ENCODE results near the gene CHMP5.

The CHMP5 gene

DNA sequence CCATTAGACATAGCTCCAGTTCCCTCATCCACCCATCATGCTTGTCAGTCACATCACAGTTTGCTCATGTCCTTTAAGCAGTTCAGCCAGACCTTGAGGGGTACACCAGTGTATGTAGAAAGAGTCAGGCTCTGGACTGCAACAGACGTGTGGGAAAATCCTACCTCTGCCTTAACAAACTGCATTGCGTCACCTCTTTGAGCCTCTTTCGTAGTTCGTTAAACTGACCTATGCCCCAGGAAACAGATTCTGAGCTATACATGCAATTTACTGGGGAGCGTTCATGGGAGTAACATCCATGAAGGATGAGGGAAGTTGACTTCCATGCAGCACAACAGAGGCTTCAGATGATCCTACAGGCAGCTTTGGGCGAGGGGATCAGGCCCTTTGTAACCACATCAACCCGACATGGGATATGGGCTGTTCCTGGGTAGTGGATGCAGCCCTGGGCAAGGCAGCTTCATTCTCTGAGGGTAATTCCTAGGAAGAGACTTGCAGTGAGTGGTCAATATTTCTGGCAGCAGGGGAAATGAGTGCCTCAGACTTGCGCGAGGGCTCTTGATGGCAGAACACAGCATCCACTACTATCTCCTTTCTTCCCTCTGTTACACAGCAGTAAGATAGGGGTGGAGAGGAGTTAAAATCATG is 20.6 kb upstream of the CHMP5 start:
- no peak for DNase-seq

DNA sequence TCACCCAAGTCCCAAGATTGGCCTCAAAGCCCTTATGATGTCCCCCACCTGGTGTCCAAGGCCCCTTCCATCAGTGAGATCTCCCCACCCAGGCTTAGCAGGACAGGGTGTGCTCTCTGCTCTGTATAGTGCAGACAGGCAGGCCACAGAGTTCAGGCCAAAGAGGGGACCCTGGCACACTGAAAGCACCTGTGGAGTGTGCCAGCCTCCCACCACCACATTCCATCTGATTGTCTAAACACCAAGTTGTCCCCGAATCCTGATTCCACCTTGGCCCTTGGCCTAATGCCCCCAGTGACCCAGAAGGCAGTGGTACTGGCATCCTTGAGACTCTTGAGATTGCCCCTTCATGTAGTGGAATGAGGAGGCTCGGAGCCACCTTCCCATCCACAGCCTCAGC is 19.5 kb upstream of the CHMP5 start:
- no peak for DNase-seq

- DNase-seq: no peak
These were observed 18.5 kb upstream of the CHMP5 start for GRCh38 chr9:33246269-33246860.

DNA sequence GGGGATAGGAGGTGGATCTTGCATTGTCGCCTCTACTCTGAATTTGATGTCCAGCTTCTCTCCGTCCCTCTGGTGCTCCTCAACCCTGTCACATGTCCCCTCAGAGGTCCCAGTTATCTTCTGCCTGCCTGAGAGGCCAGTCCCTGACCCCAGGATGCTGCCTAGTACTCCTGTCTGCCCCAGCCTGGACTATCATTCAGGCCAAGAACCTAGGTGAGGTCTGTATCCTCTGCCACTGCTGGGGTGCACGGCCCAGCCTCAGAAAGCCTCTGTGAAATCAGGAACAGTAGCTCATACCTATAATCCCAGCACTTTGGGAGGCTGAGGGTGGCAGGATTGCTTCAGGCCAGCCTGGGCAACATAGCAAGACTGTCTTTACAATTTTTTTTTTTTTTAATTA is 16.2 kb upstream of the CHMP5 start:
- DNase-seq: no peak

DNA sequence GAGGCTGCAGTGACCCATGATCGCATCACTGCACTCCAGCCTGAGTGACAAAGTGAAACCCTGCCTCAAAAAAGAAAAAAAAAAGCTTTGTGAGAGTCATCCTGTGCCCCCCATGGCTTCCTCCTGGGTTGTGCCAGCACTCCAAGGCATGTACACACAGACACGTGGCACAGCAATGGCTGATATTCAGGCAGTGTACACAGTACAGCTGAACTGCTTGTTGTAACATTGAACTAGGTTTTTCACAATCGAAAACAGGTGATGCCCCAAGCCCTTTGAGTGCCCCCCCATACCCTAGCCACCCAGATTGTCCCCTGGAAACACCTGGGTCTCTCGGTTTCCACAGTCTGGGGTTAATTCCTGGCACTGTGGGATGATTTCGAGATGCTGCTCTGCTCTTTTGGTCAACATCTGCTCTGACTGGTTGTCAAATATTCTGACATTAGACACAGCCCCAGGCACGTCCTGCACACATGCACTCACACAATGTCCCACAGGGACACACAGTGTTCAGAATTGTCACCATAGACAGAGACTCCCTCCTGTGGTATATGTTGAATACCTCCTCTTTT is 15.7 kb upstream of the CHMP5 start:
- no peak for DNase-seq

DNA sequence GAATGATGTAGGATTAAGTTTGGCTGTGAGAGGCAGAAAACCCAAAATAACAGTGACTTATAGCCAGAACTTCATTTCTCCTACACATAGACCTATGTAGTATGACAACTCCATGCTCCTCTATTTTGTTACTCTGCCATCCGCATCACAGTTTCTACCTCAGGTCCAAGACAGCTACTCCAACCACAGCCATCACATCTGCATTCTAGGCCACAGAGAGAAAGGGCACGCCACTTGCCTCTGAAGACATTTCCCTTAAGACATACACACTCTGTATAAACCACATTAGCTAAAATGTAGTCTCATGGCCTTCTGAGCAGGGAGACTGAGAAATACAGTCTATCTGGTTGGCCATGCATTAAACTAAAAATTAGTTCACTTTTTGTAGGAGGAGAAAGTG is 14.9 kb upstream of the CHMP5 start:
- DNase-seq: no peak

- DNase-seq: no peak
These were observed 14.3 kb upstream of the CHMP5 start for GRCh38 chr9:33250458-33250995.

GRCh38 chr9:33254211-33254610 is 10.6 kb upstream of the CHMP5 start:
- no peak for DNase-seq

GRCh38 chr9:33255014-33255413 is 9.8 kb upstream of the CHMP5 start:
- DNase-seq: no peak

DNA sequence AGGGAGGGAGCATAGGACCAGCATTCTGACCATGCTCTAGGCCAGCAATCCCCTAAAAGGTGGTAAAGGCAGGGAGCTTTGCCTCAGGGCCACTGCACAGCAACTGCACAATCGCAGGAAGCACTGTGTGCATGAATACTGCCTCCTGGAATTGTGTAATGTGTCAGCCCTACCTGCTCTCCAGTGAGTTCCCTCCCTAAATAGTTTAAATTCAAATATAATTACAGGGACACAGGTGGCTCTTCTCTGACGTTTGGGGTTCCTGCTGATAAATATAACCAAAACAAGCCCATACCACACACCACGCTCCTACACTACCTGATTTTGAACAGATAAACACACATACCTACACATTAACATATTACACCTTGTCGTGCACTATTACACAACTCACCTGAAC is 9.4 kb upstream of the CHMP5 start:
- no peak for DNase-seq

GRCh38 chr9:33256236-33256635 is 8.6 kb upstream of the CHMP5 start:
- DNase-seq: no peak

- DNase-seq: no peak
These were observed 7.6 kb upstream of the CHMP5 start for GRCh38 chr9:33257276-33257675.

- no peak for DNase-seq
These were observed 4.5 kb upstream of the CHMP5 start for GRCh38 chr9:33260372-33260771.

GRCh38 chr9:33263131-33264002 is 1.5 kb upstream of the CHMP5 start:
- no peak for DNase-seq

DNA sequence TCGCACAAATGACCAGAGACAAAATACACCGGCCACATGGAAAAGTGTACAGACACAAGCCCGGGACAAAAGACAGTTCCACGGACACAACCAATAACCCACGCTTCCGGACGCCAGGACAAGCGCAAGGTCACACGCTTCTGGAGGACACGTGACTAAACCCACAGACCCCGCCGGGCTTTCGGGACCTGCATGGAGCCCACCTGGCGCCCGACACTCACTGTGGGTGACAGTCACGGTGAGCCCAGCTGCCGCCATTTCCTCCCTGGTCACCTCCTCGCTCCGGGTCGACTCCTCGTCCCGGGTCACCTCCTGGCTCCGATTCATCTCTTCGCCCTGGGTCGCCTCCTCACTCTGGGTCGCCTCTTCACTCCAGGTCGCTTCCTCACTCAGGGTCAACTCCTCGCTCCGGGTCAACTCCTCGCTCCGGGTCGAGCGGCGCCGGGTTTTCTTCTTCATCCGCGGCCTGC is 811 bp upstream of the CHMP5 start:
- no peak for DNase-seq

- DNase-seq: no peak
These were observed 489 bp downstream of the CHMP5 start for GRCh38 chr9:33265211-33265865.

GRCh38 chr9:33267151-33267767 is 2.4 kb downstream of the CHMP5 start:
- DNase-seq: no peak

GRCh38 chr9:33270146-33270545 is 5.3 kb downstream of the CHMP5 start:
- no peak for DNase-seq

GRCh38 chr9:33272061-33272460 is 7.2 kb downstream of the CHMP5 start:
- no peak for DNase-seq

DNA sequence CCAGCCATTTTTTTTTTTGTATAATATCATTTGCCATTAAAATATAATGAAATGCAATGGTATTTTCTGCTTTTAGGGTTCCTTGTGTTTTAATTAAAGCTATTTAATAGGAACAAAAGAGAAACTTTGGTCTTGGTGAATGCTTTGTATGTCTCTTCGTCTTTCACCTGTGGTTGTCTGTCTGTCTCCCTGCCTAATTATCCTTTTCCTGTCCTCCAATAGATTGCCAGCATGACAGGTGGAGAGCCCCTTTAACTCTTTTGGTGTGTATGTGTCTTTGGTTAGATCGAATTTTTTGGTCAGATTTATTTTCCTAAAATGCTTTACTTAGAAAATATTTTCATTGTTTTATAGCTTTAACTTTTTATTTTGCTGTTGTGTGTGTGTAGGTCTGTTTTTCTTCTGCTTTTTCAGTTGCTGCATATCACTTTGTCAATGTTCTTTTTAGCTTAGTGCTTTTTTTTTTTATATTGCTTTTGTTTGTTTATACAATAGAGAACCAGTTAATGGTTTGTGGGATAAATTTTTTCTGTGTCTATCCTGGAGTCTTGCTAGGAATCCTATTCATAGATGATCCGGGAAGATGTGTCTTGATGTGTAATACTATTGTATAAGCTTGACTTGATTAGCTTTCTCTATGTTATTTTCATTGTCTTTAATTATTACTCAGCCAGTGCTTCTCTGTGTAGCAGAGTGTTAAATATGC is 8.6 kb downstream of the CHMP5 start:
- no peak for DNase-seq

DNA sequence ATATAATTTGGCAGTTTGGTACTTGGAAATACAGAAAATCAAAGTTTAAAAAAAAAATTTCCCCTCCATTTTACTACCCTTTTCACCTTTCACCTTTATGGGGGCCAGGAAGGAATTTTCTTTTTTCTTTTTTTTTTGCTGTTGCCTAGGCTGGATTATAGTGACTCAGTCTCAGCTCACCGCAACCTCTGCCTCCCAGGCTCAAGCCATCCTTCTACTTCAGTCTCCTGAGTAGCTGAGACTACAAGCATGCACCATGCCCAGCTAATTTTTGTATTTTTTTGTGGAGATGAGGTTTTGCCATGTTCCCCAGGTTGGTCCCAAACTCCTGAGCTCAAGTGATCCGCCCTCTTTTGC is 9.1 kb downstream of the CHMP5 start:
- no peak for DNase-seq

- no peak for DNase-seq
These were observed 12.6 kb downstream of the CHMP5 start for GRCh38 chr9:33277484-33277883.

Data from NCI-H2107 (cell line).